H9 (cell line): ENCODE measurements around the gene GPC3. TPM values are rescaled to one million over a fixed set of nuclear protein-coding genes. Genes with fewer than 3 reads are reported as not detected.

ENCODE experiments used
- DNase-seq: peaks from one replicate; pipeline ENCODE4 v3.0.0-alpha.2; 2017
- H2AFZ ChIP-seq: one replicate; pipeline ENCODE4 v1.6.1; 2013; ENCODE audit warnings: mild to moderate bottlenecking, low read length, control low read depth, moderate library complexity
- H2AK5ac ChIP-seq: 2 replicates; pipeline ENCODE4 v1.6.1; 2013; ENCODE audit warnings: low read length, control low read depth, mixed read lengths; ENCODE audit not compliant: insufficient read length
- H2BK120ac ChIP-seq: one replicate; pipeline ENCODE4 v1.6.1; 2013; ENCODE audit warnings: low read depth, mild to moderate bottlenecking, low read length, control low read depth, inconsistent platforms; ENCODE audit not compliant: poor library complexity, severe bottlenecking
- H2BK12ac ChIP-seq: 2 replicates; pipeline ENCODE4 v1.6.1; 2013; ENCODE audit warnings: low read length, control low read depth, mixed read lengths, low read depth; ENCODE audit not compliant: insufficient read length
- H2BK15ac ChIP-seq: 2 replicates; pipeline ENCODE4 v1.6.1; 2013; ENCODE audit warnings: low read depth, low read length, control low read depth
- H2BK20ac ChIP-seq: one replicate; pipeline ENCODE4 v1.6.1; 2013; ENCODE audit warnings: low read depth, mild to moderate bottlenecking, low read length, control low read depth, inconsistent platforms; ENCODE audit not compliant: poor library complexity, severe bottlenecking
- H2BK5ac ChIP-seq: 2 replicates; pipeline ENCODE4 v1.6.1; 2013; ENCODE audit warnings: low read length, control low read depth, mixed read lengths; ENCODE audit not compliant: insufficient read length
- H3K14ac ChIP-seq: 2 replicates; pipeline ENCODE4 v1.6.1; 2013; ENCODE audit warnings: low read length, control low read depth; ENCODE audit not compliant: insufficient read depth
- H3K18ac ChIP-seq: 2 replicates; pipeline ENCODE4 v1.6.1; 2013; ENCODE audit warnings: low read depth, mild to moderate bottlenecking, mixed read lengths, low read length, control low read depth; ENCODE audit not compliant: insufficient read length
- H3K23ac ChIP-seq: 2 replicates; pipeline ENCODE4 v1.6.1; 2013; ENCODE audit warnings: low read length, control low read depth, mixed read lengths, low read depth; ENCODE audit not compliant: insufficient read length
- H3K23me2 ChIP-seq: 2 replicates; pipeline ENCODE4 v1.6.1; 2013; ENCODE audit warnings: low read depth, mild to moderate bottlenecking, mixed read lengths, low read length, control low read depth; ENCODE audit not compliant: insufficient read length, poor library complexity, severe bottlenecking
- H3K27ac ChIP-seq: 2 replicates; pipeline ENCODE4 v1.5.1; 2013; ENCODE audit warnings: low read length, control low read depth, mixed read lengths, low read depth; ENCODE audit not compliant: insufficient read length
- H3K27me3 ChIP-seq: 2 replicates; pipeline ENCODE4 v1.6.1; 2013; ENCODE audit warnings: low read length, control low read depth, inconsistent platforms; ENCODE audit not compliant: insufficient read depth
- H3K4ac ChIP-seq: 2 replicates; pipeline ENCODE4 v1.6.1; 2013; ENCODE audit warnings: low read depth, mild to moderate bottlenecking, control low read depth, inconsistent platforms, low read length, moderate library complexity
- H3K4me1 ChIP-seq: 2 replicates; pipeline ENCODE4 v1.6.1; 2013; ENCODE audit warnings: low read length, control low read depth, inconsistent platforms; ENCODE audit not compliant: insufficient read depth
- H3K4me2 ChIP-seq: 2 replicates; pipeline ENCODE4 v1.6.1; 2013; ENCODE audit warnings: low read length, control low read depth, mixed read lengths; ENCODE audit not compliant: insufficient read length, insufficient read depth
- H3K56ac ChIP-seq: 2 replicates; pipeline ENCODE4 v1.6.1; 2013; ENCODE audit warnings: low read depth, mild to moderate bottlenecking, mixed read lengths, low read length, control low read depth; ENCODE audit not compliant: insufficient read length
- H3K79me1 ChIP-seq: 2 replicates; pipeline ENCODE4 v1.6.1; 2013; ENCODE audit warnings: low read depth, mild to moderate bottlenecking, moderate library complexity, low read length, control low read depth, inconsistent platforms; ENCODE audit not compliant: insufficient read depth, poor library complexity, severe bottlenecking
- H3K79me2 ChIP-seq: 2 replicates; pipeline ENCODE4 v1.6.1; 2013; ENCODE audit warnings: low read length, control low read depth, inconsistent platforms; ENCODE audit not compliant: insufficient read depth
- H3K9ac ChIP-seq: 2 replicates; pipeline ENCODE4 v1.6.1; 2013; ENCODE audit warnings: low read length, control low read depth, mixed read lengths; ENCODE audit not compliant: insufficient read length; ENCODE audit errors: extremely low read depth
- H3K9me3 ChIP-seq: one replicate; pipeline ENCODE4 v1.6.1; 2013; ENCODE audit warnings: low read depth, low read length, inconsistent platforms; ENCODE audit not compliant: control insufficient read depth
- H3T11ph ChIP-seq: one replicate; pipeline ENCODE4 v1.6.1; 2013; ENCODE audit warnings: mild to moderate bottlenecking, low read length, control low read depth, inconsistent platforms
- H4K20me1 ChIP-seq: one replicate; pipeline ENCODE4 v1.6.1; 2013; ENCODE audit not compliant: control insufficient read depth, insufficient read length, insufficient read depth
- H4K5ac ChIP-seq: 2 replicates; pipeline ENCODE4 v1.6.1; 2013; ENCODE audit warnings: low read depth, mild to moderate bottlenecking, mixed read lengths, low read length, control low read depth; ENCODE audit not compliant: insufficient read length
- H4K8ac ChIP-seq: replicated peaks from 2 replicates; pipeline ENCODE4 v1.6.1; 2013; ENCODE audit warnings: low read length, control low read depth, mixed read lengths, low read depth; ENCODE audit not compliant: insufficient read length
- H4K91ac ChIP-seq: 2 replicates; pipeline ENCODE4 v1.6.1; 2013; ENCODE audit warnings: low read depth, mild to moderate bottlenecking, moderate library complexity, mixed read lengths, low read length, control low read depth; ENCODE audit not compliant: insufficient read length
- H3K27ac Mint-ChIP-seq, 3 experiments: 2 replicates in 2 of 3; 3 replicates in 1 of 3; pipeline ENCODE4 v1.8.0; 2020 to 2021; ENCODE audit warnings: mixed read lengths in 3 of 3, mild to moderate bottlenecking in 1 of 3, moderate library complexity in 1 of 3
- H3K27me3 Mint-ChIP-seq: 2 replicates; pipeline ENCODE4 v1.8.0; 2021; ENCODE audit warnings: low read depth, mild to moderate bottlenecking, moderate library complexity, mixed read lengths
- H3K36me3 Mint-ChIP-seq, 3 experiments: 2 replicates in 2 of 3; 3 replicates in 1 of 3; pipeline ENCODE4 v1.8.0; 2020 to 2021; ENCODE audit warnings: low read depth in 3 of 3, mixed read lengths in 3 of 3; ENCODE audit not compliant: insufficient read depth in 1 of 3
- H3K4me1 Mint-ChIP-seq, 2 experiments: 2 replicates each; pipeline ENCODE4 v1.8.0; 2020; ENCODE audit warnings: mixed read lengths in 2 of 2
- H3K4me3 Mint-ChIP-seq, 2 experiments: 2 replicates in 1 of 2; 3 replicates in 1 of 2; pipeline ENCODE4 v1.8.0; 2020 to 2021; ENCODE audit warnings: mild to moderate bottlenecking in 2 of 2, mixed read lengths in 2 of 2, moderate library complexity in 1 of 2
- H3K9me3 Mint-ChIP-seq, 2 experiments: 2 replicates in 1 of 2; 3 replicates in 1 of 2; pipeline ENCODE4 v1.8.0; 2020; ENCODE audit warnings: mild to moderate bottlenecking in 2 of 2, mixed read lengths in 2 of 2, moderate library complexity in 1 of 2
- CTCF ChIP-seq: fragments of 200-600 bp; sonication (generic); conservative IDR thresholded peaks from 3 replicates; pipeline ENCODE4 v1.8.0; 2021; ENCODE audit warnings: antibody characterized with exemption, mild to moderate bottlenecking
- whole genome bisulfite sequencing: extraction: QIAGEN DNeasy Blood & Tissue Kit; methylation state at CpG from one replicate; pipeline ENCODE4 v1.1.7; 2013; ENCODE audit warnings: missing lambda C conversion rate, low lambda C conversion rate, mixed read lengths; ENCODE audit not compliant: insufficient read length; ENCODE audit errors: extremely low coverage; 5-methylcytosine and 5-hydroxymethylcytosine counted together
- total RNA-seq: library from RNA; stranded (reverse); gene quantifications from 2 replicates; pipeline ENCODE4 v1.2.1, GENCODE V29; 2021

The GPC3 gene
- total RNA-seq, 1 experiment from 2014 or later = 108 TPM

- Histone ChIP-seq H2BK15ac (no peak overlapping the region), H2BK120ac (no peak overlapping the region), H3K27ac (no peak overlapping the region), H3K14ac (no peak overlapping the region), H3K23ac (no peak overlapping the region), H4K8ac (no peak overlapping the region), H4K91ac (no peak overlapping the region), H3K79me2 (no peaks in the 10 kb centered on the region), H2AFZ (no peak overlapping the region), H2AK5ac (no peak overlapping the region), H3K56ac (no peak overlapping the region), H2BK20ac (no peak overlapping the region), H3K9me3 (no peaks in the 10 kb centered on the region), H3K23me2 (no peaks in the 10 kb centered on the region), H4K5ac (no peak overlapping the region), H2BK12ac (no peak overlapping the region), H4K20me1 (no peaks in the 10 kb centered on the region), H3T11ph (no peak overlapping the region), H3K9ac (no peak overlapping the region), H2BK5ac (no peak overlapping the region), H3K27me3 (no peaks in the 10 kb centered on the region), H3K4ac (no peak overlapping the region), H3K4me2 (no peak overlapping the region), H3K79me1 (no peaks in the 10 kb centered on the region), H3K18ac (no peak overlapping the region), H3K4me1 (peaks cover 3% of the 10 kb centered on the region)
- no peak overlapping the region for H3K27ac Mint-ChIP-seq
- DNase-seq = no peak
- no peaks in the 10 kb centered on the region for H3K9me3 Mint-ChIP-seq
- no peaks in the 10 kb centered on the region for H3K27me3 Mint-ChIP-seq
- H3K36me3 Mint-ChIP-seq = peaks cover 0 to 5% (median 0%) of the 10 kb centered on the region in 3 experiments; a peak in 1 of 7 replicates
- TF ChIP-seq CTCF = no peak
- peaks cover 33 to 45% of the 10 kb centered on the region in 2 experiments for H3K4me1 Mint-ChIP-seq
- H3K4me3 Mint-ChIP-seq = no peak overlapping the region
- no CpG with 5 or more reads among the region's 2 CpGs for WGBS
Observed at GRCh38 chrX:133583825-133584224, 401.6 kb downstream of the GPC3 start.
